GM23338 (cell line): ENCODE results near the gene DLG5. TPM values are rescaled to one million over a fixed set of nuclear protein-coding genes. Genes with fewer than 3 reads are reported as not detected.

Experiments used
- ATAC-seq: fragments of 200-7000 bp; cut with Tn5 transposase; 3 replicates; pipeline ENCODE4 v1.9.1; 2020
- DNase-seq: peaks from one replicate; pipeline ENCODE4 v3.0.0-alpha.2; 2015; ENCODE audit warnings: low spot score
- H2AFZ ChIP-seq: fragments of 200-600 bp; sonication (generic); 2 replicates; pipeline ENCODE4 v1.8.0; 2016; ENCODE audit warnings: antibody characterized with exemption, mild to moderate bottlenecking, moderate library complexity
- H3F3A ChIP-seq: fragments of 200-600 bp; sonication (generic); replicated peaks from 2 replicates; pipeline ENCODE4 v1.8.0; 2017; ENCODE audit warnings: antibody characterized with exemption, mixed run types, low read depth
- H3K27ac ChIP-seq: fragments of 200-600 bp; sonication (generic); 2 replicates; pipeline ENCODE4 v1.6.1; 2016; ENCODE audit warnings: low read depth
- H3K27me3 ChIP-seq: fragments of 200-600 bp; sonication (generic); 2 replicates; pipeline ENCODE4 v1.8.0; 2016; ENCODE audit warnings: mild to moderate bottlenecking, mixed run types, moderate library complexity; ENCODE audit not compliant: insufficient read depth
- H3K36me3 ChIP-seq: fragments of 200-600 bp; sonication (generic); 2 replicates; pipeline ENCODE4 v1.8.0; 2016; ENCODE audit warnings: mild to moderate bottlenecking; ENCODE audit not compliant: insufficient read depth
- H3K4me1 ChIP-seq: fragments of 200-600 bp; sonication (generic); 2 replicates; pipeline ENCODE4 v1.8.0; 2016; ENCODE audit warnings: mild to moderate bottlenecking, moderate library complexity; ENCODE audit not compliant: insufficient read depth
- H3K4me2 ChIP-seq: fragments of 200-600 bp; sonication (generic); 2 replicates; pipeline ENCODE4 v1.7.1; 2017; ENCODE audit warnings: mixed run types
- H3K4me3 ChIP-seq: fragments of 200-600 bp; sonication (generic); 2 replicates; pipeline ENCODE4 v1.6.1; 2016; ENCODE audit warnings: mixed run types
- H3K79me2 ChIP-seq: fragments of 200-600 bp; sonication (generic); replicated peaks from 2 replicates; pipeline ENCODE4 v1.8.0; 2017; ENCODE audit warnings: mild to moderate bottlenecking; ENCODE audit not compliant: insufficient read depth
- H3K9me2 ChIP-seq: fragments of 200-600 bp; sonication (generic); 2 replicates; pipeline ENCODE4 v1.8.0; 2017; ENCODE audit not compliant: insufficient read depth
- H4K20me1 ChIP-seq: fragments of 200-600 bp; sonication (generic); replicated peaks from 2 replicates; pipeline ENCODE4 v1.8.0; 2017; ENCODE audit warnings: mild to moderate bottlenecking; ENCODE audit not compliant: insufficient read depth
- H3K27ac Mint-ChIP-seq: 2 replicates; pipeline ENCODE4 v1.8.0; 2020; ENCODE audit warnings: inconsistent platforms, mild to moderate bottlenecking, moderate library complexity, mixed read lengths
- H3K27me3 Mint-ChIP-seq: 3 replicates; pipeline ENCODE4 v1.8.0; 2022; ENCODE audit warnings: low read depth, mild to moderate bottlenecking, moderate library complexity, mixed read lengths, inconsistent platforms; ENCODE audit not compliant: insufficient read depth, poor library complexity
- H3K36me3 Mint-ChIP-seq: 3 replicates; pipeline ENCODE4 v1.8.0; 2021; ENCODE audit warnings: low read depth, mild to moderate bottlenecking, inconsistent platforms, moderate library complexity, mixed read lengths
- H3K4me1 Mint-ChIP-seq: 3 replicates; pipeline ENCODE4 v1.8.0; 2020; ENCODE audit warnings: mild to moderate bottlenecking, inconsistent platforms, mixed read lengths
- H3K4me3 Mint-ChIP-seq: 3 replicates; pipeline ENCODE4 v1.8.0; 2021; ENCODE audit warnings: moderate library complexity, mild to moderate bottlenecking, inconsistent platforms, mixed read lengths
- H3K9me3 Mint-ChIP-seq: 3 replicates; pipeline ENCODE4 v1.8.0; 2020; ENCODE audit warnings: moderate library complexity, mild to moderate bottlenecking, inconsistent platforms, mixed read lengths
- CREB1 ChIP-seq: fragments of 250-450 bp; sonication (Bioruptor Pico); IDR thresholded peaks from 2 replicates; pipeline ENCODE4 v1.5.0; 2020; ENCODE audit warnings: low read depth, mild to moderate bottlenecking, moderate library complexity
- CTCF ChIP-seq, 2 experiments: fragments of 200-600 bp in 1 of 2; sonication (generic) in 1 of 2; conservative IDR thresholded peaks; 2 replicates each; pipeline versions ENCODE4 v1.5.1 to v1.6.1; 2016 to 2017; ENCODE audit warnings: antibody characterized with exemption in 2 of 2, low read depth in 2 of 2, mild to moderate bottlenecking in 2 of 2, moderate library complexity in 1 of 2
- ETS1 ChIP-seq: IDR thresholded peaks from 2 replicates; pipeline ENCODE4 v1.6.1; 2016; ENCODE audit warnings: antibody characterized with exemption
- EZH2 ChIP-seq: fragments of 200-600 bp; sonication (generic); IDR thresholded peaks from one replicate; pipeline ENCODE4 v1.8.0; 2017; ENCODE audit warnings: antibody characterized with exemption, mild to moderate bottlenecking, low read depth; ENCODE audit not compliant: unreplicated experiment
- EZH2phosphoT487 ChIP-seq: fragments of 200-600 bp; sonication (generic); IDR thresholded peaks from one replicate; pipeline ENCODE4 v1.8.1; 2018; ENCODE audit warnings: antibody characterized with exemption; ENCODE audit not compliant: unreplicated experiment
- JUNB ChIP-seq: IDR thresholded peaks from one replicate; pipeline ENCODE4 v1.6.1; 2016; ENCODE audit warnings: antibody characterized with exemption; ENCODE audit not compliant: unreplicated experiment
- NANOG ChIP-seq: IDR thresholded peaks from 2 replicates; pipeline ENCODE4 v1.6.1; 2016; ENCODE audit warnings: antibody characterized with exemption, borderline replicate concordance
- POLR2AphosphoS5 ChIP-seq: IDR thresholded peaks from 2 replicates; pipeline ENCODE4 v1.6.1; 2016; ENCODE audit warnings: antibody characterized with exemption, low read depth
- REST ChIP-seq: IDR thresholded peaks from one replicate; pipeline ENCODE4 v1.6.1; 2018; ENCODE audit warnings: antibody characterized with exemption; ENCODE audit not compliant: unreplicated experiment
- STAT1 ChIP-seq: IDR thresholded peaks from one replicate; pipeline ENCODE4 v1.6.1; 2016; ENCODE audit warnings: antibody characterized with exemption; ENCODE audit not compliant: unreplicated experiment
- ZNF114 ChIP-seq: fragments of 250-450 bp; sonication (Bioruptor Pico); IDR thresholded peaks from 2 replicates; pipeline ENCODE4 v1.5.0; 2020; ENCODE audit warnings: mild to moderate bottlenecking, moderate library complexity
- ZNF331 ChIP-seq: fragments of 250-450 bp; sonication (Bioruptor Pico); IDR thresholded peaks from 2 replicates; pipeline ENCODE4 v1.5.0; 2020; ENCODE audit warnings: low read depth, mild to moderate bottlenecking, moderate library complexity
- ZNF462 ChIP-seq: fragments of 250-450 bp; sonication (Bioruptor Pico); IDR thresholded peaks from 2 replicates; pipeline ENCODE4 v1.5.0; 2020; ENCODE audit warnings: mild to moderate bottlenecking, moderate library complexity
- polyA plus RNA-seq: library from polyadenylated mRNA; unstranded; fragments of >200 nt; fragmentation: Nextera tagmentation; extraction: Ambion mirVana; gene quantifications from 2 replicates; pipeline ENCODE4 v1.2.1, GENCODE V29; 2016
- total RNA-seq: library from RNA; depleted of rRNA; stranded (reverse); fragments of >200 nt; shearing (Covaris generic); gene quantifications from 2 replicates; pipeline ENCODE4 v1.2.3, GENCODE V29; 2014

DLG5 gene
- total and polyA plus RNA-seq, 2 experiments from 2014 or later = 7.4 to 66.6 TPM

- H3K79me2 ChIP-seq = no peaks in the 10 kb centered on the region
- H2AFZ ChIP-seq = no peak overlapping the region
- H3K27me3 ChIP-seq = no peaks in the 10 kb centered on the region
- H3K4me1 ChIP-seq = no peaks in the 10 kb centered on the region
- ATAC-seq = no peak
- Mint-ChIP-seq H3K27me3 (peaks cover 14% of the 10 kb centered on the region), H3K4me1 (no peaks in the 10 kb centered on the region), H3K4me3 (no peak overlapping the region), H3K9me3 (no peaks in the 10 kb centered on the region), H3K36me3 (peaks cover 60% of the 10 kb centered on the region), H3K27ac (0 out of 2 replicates have a peak overlapping the region, but pooled peaks have one; percentile 62)
- H3K9me2 ChIP-seq = no peaks in the 10 kb centered on the region
- H3K4me2 ChIP-seq = no peak overlapping the region
- no peaks in the 10 kb centered on the region for H3F3A ChIP-seq
- H3K4me3 ChIP-seq = no peak overlapping the region
- no peak for DNase-seq
- TF ChIP-seq CTCF (conservative IDR thresholded peaks at IDR 0.05; ENCODE audit: low read depth in 2 of 2) (no peak), POLR2AphosphoS5 (no peak), ZNF114 (CRISPR knock-in tag) (no peak), CREB1 (no peak), ZNF462 (CRISPR knock-in tag) (no peak), EZH2 (no peak), ZNF331 (CRISPR knock-in tag) (no peak), STAT1 (no peak), NANOG (no peak), ETS1 (no peak), REST (no peak), EZH2phosphoT487 (no peak), JUNB (no peak)
- H4K20me1 ChIP-seq = peaks cover 6% of the 10 kb centered on the region; the same call in 1 of the 2 replicates
- no peak overlapping the region for H3K27ac ChIP-seq
- peaks cover 15% of the 10 kb centered on the region for H3K36me3 ChIP-seq
These were observed 117.2 kb downstream of the DLG5 start for GRCh38 chr10:77809336-77809735.
